ENCODE data around the gene IRF9. TPM values are rescaled to one million over a fixed set of nuclear protein-coding genes. Genes with fewer than 3 reads are reported as not detected.
"Not testable (repeated sequence)": the region's sequence is repeated elsewhere in the genome, so short reads cannot be mapped to it uniquely, and the experiment has no call there.

Gene IRF9
- total and polyA plus RNA-seq, 5 experiments from 2014 or later, result 46.6 to 116 (median 68.6) TPM

DNA sequence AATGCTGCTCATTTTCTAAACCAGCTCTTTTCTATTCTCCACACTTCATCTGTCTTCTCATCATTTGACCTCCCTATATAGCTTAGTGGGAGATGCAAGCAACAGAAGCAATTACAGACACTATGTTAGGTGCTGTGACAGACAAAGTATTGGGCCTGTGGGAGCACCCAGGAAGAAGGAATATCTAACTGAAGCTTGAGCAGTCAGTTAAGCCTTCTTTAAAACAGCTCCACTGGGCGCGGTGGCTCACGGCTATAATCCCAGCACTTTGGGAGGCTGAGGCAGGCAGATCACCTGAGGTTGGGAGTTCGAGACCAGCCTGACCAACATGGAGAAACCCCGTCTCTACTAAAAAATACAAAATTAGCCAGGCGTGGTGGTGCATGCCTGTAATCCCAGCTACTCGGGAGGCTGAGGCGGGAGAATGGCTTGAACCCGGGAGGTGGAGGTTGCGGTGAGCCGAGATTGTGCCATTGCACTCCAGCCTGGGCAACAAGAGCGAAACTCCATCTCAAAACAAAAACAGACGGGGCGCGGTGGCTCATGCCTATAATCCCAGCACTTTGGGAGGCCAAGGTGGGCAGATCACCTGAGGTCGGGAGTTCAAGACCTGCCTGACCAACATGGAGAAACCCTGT is 42.3 kb downstream of the IRF9 start:
- H3K4me1 Mint-ChIP-seq, result peaks cover 33 to 62% (median 52%) of the 10 kb centered on the region in 4 donors
- peak overlapping the region in 2 of 10 donors; percentile 7 to 40 for H3K27ac Mint-ChIP-seq
- not testable (repeated sequence) for ATAC-seq, H3K4me3 Mint-ChIP-seq, DNase-seq, H3K9me3 Mint-ChIP-seq, H3K27me3 Mint-ChIP-seq
- POLR2A ChIA-PET, result interaction anchor here (1.0 to 1.1 kb wide), 2 partner anchors 10 to 13 kb away, joined by 4 to 7 read pairs; partner anchors contain the start of genes CHMP4A and MDP1
- peaks cover 14 to 72% (median 28%) of the 10 kb centered on the region in 3 donors for H3K36me3 Mint-ChIP-seq

GRCh38 chr14:24204163-24205146 is 43.4 kb downstream of the IRF9 start:
- H3K27me3 Mint-ChIP-seq, result no peaks in the 10 kb centered on the region
- no peak for ATAC-seq
- H3K27ac Mint-ChIP-seq, result peak overlapping the region in 7 of 10 donors; percentile 2 to 39 (median 7)

GRCh38 chr14:24206260-24207103 is 45.4 kb downstream of the IRF9 start:
- Mint-ChIP-seq H3K9me3 (peaks cover 0 to 8% (median 0%) of the 10 kb centered on the region in 9 donors), H3K27me3 (no peaks in the 10 kb centered on the region), H3K4me1 (peaks cover 30 to 62% (median 57%) of the 10 kb centered on the region in 4 donors), H3K4me3 (no peak overlapping the region), H3K27ac (peak overlapping the region in 8 of 10 donors; percentile 22 to 91 (median 78)), H3K36me3 (peaks cover 14 to 82% (median 32%) of the 10 kb centered on the region in 3 donors)
- DNase-seq, result no peak
- ATAC-seq, result no peak
- POLR2A ChIA-PET, result interaction anchor here (0.8 to 1.7 kb wide), 3 partner anchors 10 to 37 kb away, joined by 3 to 8 read pairs (median 3); partner anchors contain the start of genes MDP1 and TM9SF1

More at GRCh38 chr14:24204163-24205146, 43.4 kb downstream of the IRF9 start:
- Mint-ChIP-seq H3K9me3 (peaks cover 0 to 8% (median 0%) of the 10 kb centered on the region in 9 donors), H3K36me3 (peaks cover 14 to 73% (median 28%) of the 10 kb centered on the region in 3 donors), H3K4me3 (no peak overlapping the region), H3K4me1 (peaks cover 26 to 51% (median 46%) of the 10 kb centered on the region in 4 donors)
- POLR2A ChIA-PET, result interaction anchor here (1.0 to 1.1 kb wide), 2 partner anchors 8 to 11 kb away, joined by 4 to 7 read pairs; partner anchors contain the start of genes CHMP4A and MDP1
- no peak for DNase-seq

- Mint-ChIP-seq H3K27ac (peak overlapping the region in 9 of 10 donors; percentile 22 to 91 (median 79)), H3K36me3 (peaks cover 14 to 80% (median 30%) of the 10 kb centered on the region in 3 donors), H3K27me3 (no peaks in the 10 kb centered on the region), H3K4me1 (peaks cover 32 to 68% (median 62%) of the 10 kb centered on the region in 4 donors), H3K4me3 (no peak overlapping the region), H3K9me3 (peaks cover 0 to 8% (median 0%) of the 10 kb centered on the region in 9 donors)
- POLR2A ChIA-PET, result interaction anchor here (0.8 to 1.7 kb wide), 2 partner anchors 11 to 36 kb away, joined by 3 to 8 read pairs; partner anchors contain the start of gene TM9SF1
- DNase-seq (no peak), ATAC-seq (no peak)
Observed at GRCh38 chr14:24207104-24207551, 46.1 kb downstream of the IRF9 start.

GRCh38 chr14:24207625-24208024 is 46.6 kb downstream of the IRF9 start:
- no peaks in the 10 kb centered on the region for H3K27me3 Mint-ChIP-seq
- DNase-seq (no peak), ATAC-seq (no peak)
- POLR2A ChIA-PET, result interaction anchor here (2.4 kb wide), 1 partner anchor 19 kb away, joined by 7 read pairs; the partner anchor contains the start of gene IPO4
- H3K4me1 Mint-ChIP-seq, result peaks cover 32 to 71% (median 64%) of the 10 kb centered on the region in 4 donors
- no peak overlapping the region for H3K4me3 Mint-ChIP-seq
- H3K36me3 Mint-ChIP-seq, result peaks cover 13 to 80% (median 28%) of the 10 kb centered on the region in 3 donors
- H3K27ac Mint-ChIP-seq, result peak overlapping the region in 5 of 10 donors; percentile 22 to 91 (median 79)
- H3K9me3 Mint-ChIP-seq, result peaks cover 0 to 6% (median 0%) of the 10 kb centered on the region in 9 donors

DNA sequence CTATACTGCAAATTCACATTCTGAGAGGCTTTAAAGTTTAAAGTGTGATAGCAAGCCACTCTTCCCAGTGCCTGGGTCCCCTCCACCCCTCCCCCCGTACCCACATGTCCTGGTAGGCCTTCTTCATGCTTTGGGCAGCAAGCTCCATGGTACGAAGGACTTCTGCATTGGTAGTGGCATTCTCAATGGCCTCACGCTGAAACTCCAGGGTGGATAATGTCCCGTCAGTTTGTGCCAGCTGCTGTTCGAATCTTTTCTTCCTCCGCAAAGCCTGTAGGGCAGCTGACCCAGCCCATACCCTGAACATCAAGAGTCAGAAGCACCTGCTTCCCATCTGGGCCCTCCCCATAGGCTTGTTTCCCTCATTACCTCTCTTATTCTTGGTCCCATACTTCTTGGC is 50.2 kb downstream of the IRF9 start:
- POLR2A ChIA-PET, result interaction anchor here (1.2 to 7.1 kb wide), 7 partner anchors 12 to 97 kb away, joined by 3 to 124 read pairs (median 7); partner anchors contain the start of genes CIDEB, GMPR2, IPO4 and IRF9
- peak overlapping the region; percentile 96 to 100 (median 99) for H3K27ac Mint-ChIP-seq
- peaks cover 34 to 83% (median 74%) of the 10 kb centered on the region in 4 donors for H3K4me1 Mint-ChIP-seq
- ATAC-seq, result no peak
- DNase-seq, result no peak
- H3K36me3 Mint-ChIP-seq, result peaks cover 7 to 56% (median 21%) of the 10 kb centered on the region in 3 donors
- H3K4me3 Mint-ChIP-seq, result peak overlapping the region in 9 of 10 donors; percentile 11 to 97 (median 95)
- H3K9me3 Mint-ChIP-seq, result no peaks in the 10 kb centered on the region
- peaks cover 0 to 2% (median 0%) of the 10 kb centered on the region in 5 donors for H3K27me3 Mint-ChIP-seq

- H3K27ac Mint-ChIP-seq, result peak within 1 kb of the TSS; percentile 96 to 100 (median 99)
- peaks cover 0 to 51% (median 10%) of the 10 kb centered on the region in 3 donors for H3K36me3 Mint-ChIP-seq
- peaks cover 0 to 2% (median 0%) of the 10 kb centered on the region in 5 donors for H3K27me3 Mint-ChIP-seq
- POLR2A ChIA-PET, result interaction anchor here (0.6 to 7.1 kb wide), 29 partner anchors 9 to 229 kb away, joined by 3 to 124 read pairs (median 7); partner anchors contain the start of genes CBLN3, DCAF11, DHRS1 and GMPR2
- H3K9me3 Mint-ChIP-seq, result no peaks in the 10 kb centered on the region
- peak; percentile 89 to 98 (median 96) for DNase-seq
- H3K4me3 Mint-ChIP-seq, result peak within 1 kb of the TSS; percentile 89 to 98 (median 95)
- H3K4me1 Mint-ChIP-seq, result peaks cover 28 to 71% (median 63%) of the 10 kb centered on the region in 4 donors
- peak; percentile 77 for ATAC-seq
Observed at GRCh38 chr14:24212924-24213865, 52.1 kb downstream of the IRF9 start, which contains the start of gene CHMP4A. Gene CHMP4A, minus strand, starts transcription at chr14:24213488. Its CDS starts 49 bp downstream, at chr14:24213439.

- H3K4me1 Mint-ChIP-seq, result peaks cover 28 to 67% (median 62%) of the 10 kb centered on the region in 4 donors
- peaks cover 0 to 2% (median 0%) of the 10 kb centered on the region in 5 donors for H3K27me3 Mint-ChIP-seq
- POLR2A ChIA-PET, result interaction anchor here (0.6 to 7.1 kb wide), 25 partner anchors 13 to 227 kb away, joined by 3 to 124 read pairs (median 8); partner anchors contain the start of genes CBLN3, DCAF11, DHRS1 and GMPR2
- no peaks in the 10 kb centered on the region for H3K9me3 Mint-ChIP-seq
- H3K36me3 Mint-ChIP-seq, result peaks cover 0 to 44% (median 10%) of the 10 kb centered on the region in 3 donors
- no peak for DNase-seq
- H3K4me3 Mint-ChIP-seq, result peak overlapping the region; percentile 49 to 98 (median 95)
- peak overlapping the region; percentile 96 to 100 (median 99) for H3K27ac Mint-ChIP-seq
- no peak for ATAC-seq
Observed at GRCh38 chr14:24213866-24214662, 53.0 kb downstream of the IRF9 start.

- ATAC-seq (peak; percentile 75), DNase-seq (peak; percentile 71 to 93 (median 86))
- H3K36me3 Mint-ChIP-seq, result peaks cover 0 to 27% (median 5%) of the 10 kb centered on the region in 3 donors
- peaks cover 0 to 2% (median 0%) of the 10 kb centered on the region in 5 donors for H3K27me3 Mint-ChIP-seq
- H3K4me1 Mint-ChIP-seq, result peaks cover 27 to 55% (median 54%) of the 10 kb centered on the region in 4 donors
- no peaks in the 10 kb centered on the region for H3K9me3 Mint-ChIP-seq
- POLR2A ChIA-PET, result interaction anchor here (0.7 to 7.1 kb wide), 23 partner anchors 10 to 1450 kb away, joined by 3 to 124 read pairs (median 4); partner anchors contain the start of genes DCAF11, DHRS1, GMPR2 and IPO4
- peak within 1 kb of the TSS; percentile 93 to 100 (median 99) for H3K27ac Mint-ChIP-seq
- H3K4me3 Mint-ChIP-seq, result peak within 1 kb of the TSS; percentile 89 to 94 (median 92)
Observed at GRCh38 chr14:24215495-24216344, 54.7 kb downstream of the IRF9 start, which contains the start of gene MDP1. Gene MDP1, minus strand, starts transcription at chr14:24216066. Its CDS starts 111 bp downstream, at chr14:24215955.
